HL-60 (cell line): ENCODE data around the gene KRT24.

Source experiments
- POLR2AphosphoS5 ChIP-seq: IDR thresholded peaks from 2 replicates; pipeline ENCODE4 v1.6.1; 2012; ENCODE audit warnings: low read depth
- TF ChIP-seq, protein P1 (sequence below): IDR thresholded peaks from one replicate; pipeline ENCODE4 v1.5.1; 2011; ENCODE audit warnings: low read length, control low read depth, inconsistent platforms; ENCODE audit not compliant: insufficient read depth

DNA sequence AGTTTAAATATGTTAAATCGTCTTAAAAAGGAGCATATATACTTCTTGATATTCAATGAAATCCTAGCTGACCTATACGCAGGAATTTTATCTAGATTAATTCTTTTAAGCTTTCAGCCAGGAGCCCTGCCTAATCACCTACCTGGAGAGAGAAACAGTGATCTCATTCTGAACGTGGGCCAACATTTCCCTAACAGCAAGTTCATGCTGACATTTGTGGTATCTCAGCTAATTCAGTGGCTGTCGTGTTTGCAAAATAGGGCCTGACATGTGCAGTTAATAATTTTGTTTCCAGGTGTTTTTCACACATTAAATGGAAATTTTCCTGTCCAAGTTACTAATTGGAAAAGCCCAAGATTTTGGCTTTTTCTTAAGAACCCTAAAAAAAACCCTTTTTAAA is 17.4 kb downstream of the KRT24 start:
- TF ChIP-seq, protein P1, sequence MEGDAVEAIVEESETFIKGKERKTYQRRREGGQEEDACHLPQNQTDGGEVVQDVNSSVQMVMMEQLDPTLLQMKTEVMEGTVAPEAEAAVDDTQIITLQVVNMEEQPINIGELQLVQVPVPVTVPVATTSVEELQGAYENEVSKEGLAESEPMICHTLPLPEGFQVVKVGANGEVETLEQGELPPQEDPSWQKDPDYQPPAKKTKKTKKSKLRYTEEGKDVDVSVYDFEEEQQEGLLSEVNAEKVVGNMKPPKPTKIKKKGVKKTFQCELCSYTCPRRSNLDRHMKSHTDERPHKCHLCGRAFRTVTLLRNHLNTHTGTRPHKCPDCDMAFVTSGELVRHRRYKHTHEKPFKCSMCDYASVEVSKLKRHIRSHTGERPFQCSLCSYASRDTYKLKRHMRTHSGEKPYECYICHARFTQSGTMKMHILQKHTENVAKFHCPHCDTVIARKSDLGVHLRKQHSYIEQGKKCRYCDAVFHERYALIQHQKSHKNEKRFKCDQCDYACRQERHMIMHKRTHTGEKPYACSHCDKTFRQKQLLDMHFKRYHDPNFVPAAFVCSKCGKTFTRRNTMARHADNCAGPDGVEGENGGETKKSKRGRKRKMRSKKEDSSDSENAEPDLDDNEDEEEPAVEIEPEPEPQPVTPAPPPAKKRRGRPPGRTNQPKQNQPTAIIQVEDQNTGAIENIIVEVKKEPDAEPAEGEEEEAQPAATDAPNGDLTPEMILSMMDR = no peak
- no peak for TF ChIP-seq POLR2AphosphoS5
